ENCODE results near the gene MAMDC2. TPM values are rescaled to one million over a fixed set of nuclear protein-coding genes. Genes with fewer than 3 reads are reported as not detected.

MAMDC2 gene
- total RNA-seq, 2 donors from 2014 or later: 25.4 to 29.0 TPM

- Histone ChIP-seq H3K27ac (no peak overlapping the region), H3K4me3 (no peak overlapping the region), H3K27me3 (replicated peaks; ENCODE audit: insufficient read depth) (no peaks in the 10 kb centered on the region), H3K36me3 (no peaks in the 10 kb centered on the region), H3K9me3 (no peaks in the 10 kb centered on the region), H3K4me1 (ENCODE audit: control insufficient read depth in 1 of 2, low read depth in 2 of 2) (peaks cover 2 to 38% of the 10 kb centered on the region in 2 donors)
- no peak for ATAC-seq (ENCODE audit: insufficient number of reproducible peaks, low FRiP score, low read depth)
- no peak for DNase-seq (ENCODE audit: low spot score)
- TF ChIP-seq, protein P1, sequence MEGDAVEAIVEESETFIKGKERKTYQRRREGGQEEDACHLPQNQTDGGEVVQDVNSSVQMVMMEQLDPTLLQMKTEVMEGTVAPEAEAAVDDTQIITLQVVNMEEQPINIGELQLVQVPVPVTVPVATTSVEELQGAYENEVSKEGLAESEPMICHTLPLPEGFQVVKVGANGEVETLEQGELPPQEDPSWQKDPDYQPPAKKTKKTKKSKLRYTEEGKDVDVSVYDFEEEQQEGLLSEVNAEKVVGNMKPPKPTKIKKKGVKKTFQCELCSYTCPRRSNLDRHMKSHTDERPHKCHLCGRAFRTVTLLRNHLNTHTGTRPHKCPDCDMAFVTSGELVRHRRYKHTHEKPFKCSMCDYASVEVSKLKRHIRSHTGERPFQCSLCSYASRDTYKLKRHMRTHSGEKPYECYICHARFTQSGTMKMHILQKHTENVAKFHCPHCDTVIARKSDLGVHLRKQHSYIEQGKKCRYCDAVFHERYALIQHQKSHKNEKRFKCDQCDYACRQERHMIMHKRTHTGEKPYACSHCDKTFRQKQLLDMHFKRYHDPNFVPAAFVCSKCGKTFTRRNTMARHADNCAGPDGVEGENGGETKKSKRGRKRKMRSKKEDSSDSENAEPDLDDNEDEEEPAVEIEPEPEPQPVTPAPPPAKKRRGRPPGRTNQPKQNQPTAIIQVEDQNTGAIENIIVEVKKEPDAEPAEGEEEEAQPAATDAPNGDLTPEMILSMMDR (IDR thresholded peaks at IDR 0.05): no peak
These were observed 20.8 kb downstream of the MAMDC2 start for GRCh38 chr9:70064496-70064895.

DNA sequence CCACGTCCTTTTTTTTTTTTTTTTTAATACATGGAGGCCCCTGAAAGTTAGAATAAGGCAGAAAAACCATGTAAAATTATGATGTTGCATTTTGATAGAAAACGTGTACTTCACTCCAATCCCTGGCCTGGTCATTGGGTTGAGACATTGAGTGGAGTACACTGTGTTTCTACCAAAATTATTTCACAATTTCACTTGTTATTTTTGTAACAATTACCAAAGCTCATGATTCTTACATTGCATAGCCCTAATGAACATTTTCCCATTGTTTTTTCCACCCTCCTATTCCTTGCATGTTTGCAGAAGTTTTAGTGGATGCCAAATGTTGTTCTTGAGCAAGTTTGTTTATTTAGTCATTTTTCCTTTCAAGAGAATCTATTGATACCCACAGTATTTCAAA is 21.9 kb downstream of the MAMDC2 start:
- Histone ChIP-seq H3K27ac (no peak overlapping the region), H3K4me1 (ENCODE audit: control insufficient read depth in 1 of 2, low read depth in 2 of 2) (peaks cover 2 to 45% of the 10 kb centered on the region in 2 donors)

DNA sequence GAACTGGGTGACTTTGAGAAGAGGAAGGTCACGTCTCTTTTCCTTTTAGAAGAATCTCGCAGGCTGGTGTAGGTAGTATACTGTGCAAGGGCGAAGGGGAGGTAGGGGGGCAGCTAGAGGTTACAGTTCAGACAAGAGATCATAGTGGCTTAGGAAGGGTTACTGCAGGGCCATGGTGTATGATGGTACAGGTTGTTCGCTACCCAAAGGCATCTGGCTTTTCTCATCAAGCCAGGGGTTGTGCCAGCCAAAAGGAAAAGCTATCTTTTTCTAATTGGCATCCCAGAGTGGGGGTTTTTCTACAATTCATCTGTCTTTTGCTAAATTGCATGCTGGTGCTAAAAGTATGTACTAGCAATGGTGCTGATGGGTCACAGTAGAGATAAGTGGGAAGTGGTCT is 22.8 kb downstream of the MAMDC2 start:
- Histone ChIP-seq H3K36me3 (no peaks in the 10 kb centered on the region), H3K4me1 (ENCODE audit: control insufficient read depth in 1 of 2, low read depth in 2 of 2) (peaks cover 2 to 45% of the 10 kb centered on the region in 2 donors), H3K4me3 (no peak overlapping the region), H3K9me3 (no peaks in the 10 kb centered on the region), H3K27ac (no peak overlapping the region), H3K27me3 (replicated peaks; ENCODE audit: insufficient read depth) (no peaks in the 10 kb centered on the region)
- TF ChIP-seq, protein P1 (IDR thresholded peaks at IDR 0.05): no peak
- DNase-seq (ENCODE audit: low spot score) (no peak), ATAC-seq (ENCODE audit: insufficient number of reproducible peaks, low FRiP score, low read depth) (no peak)

More for the DNA sequence above, 21.9 kb downstream of the MAMDC2 start:
- Histone ChIP-seq H3K4me3 (no peak overlapping the region), H3K9me3 (no peaks in the 10 kb centered on the region), H3K36me3 (no peaks in the 10 kb centered on the region), H3K27me3 (replicated peaks; ENCODE audit: insufficient read depth) (no peaks in the 10 kb centered on the region)
- TF ChIP-seq, protein P1 (IDR thresholded peaks at IDR 0.05): no peak
- DNase-seq (ENCODE audit: low spot score) (no peak), ATAC-seq (ENCODE audit: insufficient number of reproducible peaks, low FRiP score, low read depth) (peak; percentile 52)

GRCh38 chr9:70066874-70067273 is 23.2 kb downstream of the MAMDC2 start:
- H3K9me3 ChIP-seq: no peaks in the 10 kb centered on the region
- ATAC-seq (ENCODE audit: insufficient number of reproducible peaks, low FRiP score, low read depth): no peak
- H3K27me3 ChIP-seq (replicated peaks; ENCODE audit: insufficient read depth): no peaks in the 10 kb centered on the region
- no peaks in the 10 kb centered on the region for H3K36me3 ChIP-seq
- DNase-seq (ENCODE audit: low spot score): no peak
- peaks cover 2 to 45% of the 10 kb centered on the region in 2 donors for H3K4me1 ChIP-seq (ENCODE audit: control insufficient read depth in 1 of 2, low read depth in 2 of 2)
- TF ChIP-seq, protein P1 (IDR thresholded peaks at IDR 0.05): no peak
- H3K4me3 ChIP-seq: no peak overlapping the region
- no peak overlapping the region for H3K27ac ChIP-seq

GRCh38 chr9:70069704-70070103 is 26.1 kb downstream of the MAMDC2 start:
- Histone ChIP-seq H3K4me1 (ENCODE audit: control insufficient read depth in 1 of 2, low read depth in 2 of 2) (peaks cover 2 to 46% of the 10 kb centered on the region in 2 donors), H3K36me3 (no peaks in the 10 kb centered on the region), H3K27me3 (replicated peaks; ENCODE audit: insufficient read depth) (no peaks in the 10 kb centered on the region), H3K27ac (no peak overlapping the region), H3K4me3 (no peak overlapping the region), H3K9me3 (no peaks in the 10 kb centered on the region)
- TF ChIP-seq, protein P1 (IDR thresholded peaks at IDR 0.05): no peak
- DNase-seq (ENCODE audit: low spot score) (no peak), ATAC-seq (ENCODE audit: insufficient number of reproducible peaks, low FRiP score, low read depth) (no peak)

Data from thoracic aorta (tissue), 2 donors.